Stomach (tissue), 9 donors: ENCODE results near the gene DYNC2I2. TPM values are rescaled to one million over a fixed set of nuclear protein-coding genes. Genes with fewer than 3 reads are reported as not detected.
A peak's percentile ranks its signal among the peaks of the same experiment; 100 is the strongest.
"Not testable (repeated sequence)": the region's sequence is repeated elsewhere in the genome, so short reads cannot be mapped to it uniquely, and the experiment has no call there.

ENCODE experiments used
- DNase-seq, 2 donors: peaks; one replicate each; pipeline versions ENCODE4 v3.0.0 to v3.0.0-alpha.2; 2013 to 2019
- H3K27ac ChIP-seq, 5 donors: fragments of 200-600 bp in 4 of 5; sonication (generic) in 4 of 5; one replicate each; pipeline ENCODE4 v1.5.1; 2013 to 2019; ENCODE audit warnings: mild to moderate bottlenecking in 1 of 5, moderate library complexity in 1 of 5
- H3K27me3 ChIP-seq, 3 donors: fragments of 200-600 bp; sonication (generic); one replicate each; pipeline ENCODE4 v1.5.1; 2017 to 2019; ENCODE audit warnings: mixed run types in 1 of 3
- H3K36me3 ChIP-seq, 4 donors: fragments of 200-600 bp; sonication (generic); 1 replicate in 3 of 4; 2 replicates in 1 of 4; pipeline ENCODE4 v1.5.1; 2016 to 2019
- H3K4me1 ChIP-seq, 4 donors: fragments of 200-600 bp; sonication (generic); one replicate each; pipeline ENCODE4 v1.5.1; 2016 to 2019
- H3K4me3 ChIP-seq, 4 donors: fragments of 200-600 bp; sonication (generic) in 3 of 4; one replicate each; pipeline ENCODE4 v1.5.1; 2016 to 2019; ENCODE audit warnings: mild to moderate bottlenecking in 1 of 4
- H3K9me3 ChIP-seq, 4 donors: fragments of 200-600 bp; sonication (generic); one replicate each; pipeline ENCODE4 v1.5.1; 2016 to 2019
- CTCF ChIP-seq, 7 experiments: fragments of 450-650 bp in 4 of 7; fragments of 200-600 bp in 3 of 7; sonication (generic) in 3 of 7; IDR thresholded peaks; one replicate each; pipeline ENCODE4 v1.5.1; 2016 to 2019; ENCODE audit warnings: antibody characterized with exemption in 7 of 7, control low read depth in 2 of 7, mild to moderate bottlenecking in 1 of 7
- EP300 ChIP-seq: sonication (generic); formaldehyde crosslinking; IDR thresholded peaks from one replicate; pipeline ENCODE4 v1.6.1; 2017; ENCODE audit warnings: antibody characterized with exemption
- POLR2A ChIP-seq, 4 donors: fragments of 450-650 bp; IDR thresholded peaks; one replicate each; pipeline ENCODE4 v1.6.1; 2016; ENCODE audit warnings: antibody characterized with exemption in 4 of 4, control low read depth in 2 of 4, mild to moderate bottlenecking in 1 of 4, moderate library complexity in 1 of 4
- POLR2AphosphoS5 ChIP-seq, 3 donors: sonication (generic); formaldehyde crosslinking; IDR thresholded peaks; one replicate each; pipeline ENCODE4 v1.6.1; 2016; ENCODE audit warnings: antibody characterized with exemption in 3 of 3
- WGBS, 5 donors: extraction: QIAGEN DNeasy Blood & Tissue Kit in 3 of 5; methylation state at CpG; one replicate each; pipeline versions ENCODE4 v1.1.5 to v1.1.7; 2013 to 2018; 5-methylcytosine and 5-hydroxymethylcytosine counted together
- intact Hi-C: fragments of 100-400 bp; cut with DNase I; formaldehyde crosslinking; loops from one replicate; pipeline ENCODE4 v1.15.1; 2023; ENCODE audit warnings: low total_unique reads
- polyA plus RNA-seq, 3 donors: library from polyadenylated mRNA; stranded (reverse); fragments of 200-250 nt; gene quantifications; one replicate each; pipeline ENCODE4 v1.2.3, GENCODE V29; 2013
- total RNA-seq, 5 donors: library from RNA; depleted of rRNA; stranded (reverse); fragments of >200 nt; gene quantifications; one replicate each; pipeline versions ENCODE4 v1.1.0 to v1.2.3, GENCODE V29; 2014 to 2016
- donor health status: healthy with polysubstance abuse.
- donor health status: Bipolar disorder and iron deficiency.
- donor health status: healthy.

DYNC2I2 gene
- total and polyA plus RNA-seq, 8 donors: 2.9 to 125 (median 53.3) TPM

DNA sequence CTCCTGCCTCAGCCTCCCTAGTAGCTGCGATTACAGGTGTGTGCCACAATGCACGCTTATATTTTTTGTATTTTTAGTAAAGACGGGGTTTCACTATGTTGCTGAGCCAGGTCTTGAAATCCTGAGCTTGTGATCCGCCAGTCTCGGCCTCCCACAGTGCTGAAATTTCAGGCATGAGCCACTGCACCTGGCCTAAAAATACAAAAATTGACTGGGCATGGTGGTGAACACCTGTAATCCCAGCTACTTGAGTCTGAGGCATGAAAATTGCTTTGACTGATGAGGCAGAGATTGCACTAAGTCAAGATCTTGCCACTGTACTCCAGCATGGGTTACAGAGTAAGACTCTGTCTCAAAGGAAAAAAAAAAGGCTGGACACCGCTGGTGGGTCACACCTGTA, 13.1 kb upstream of the DYNC2I2 start:
- no peaks in the 10 kb centered on the region for H3K9me3 ChIP-seq
- TF ChIP-seq CTCF (IDR thresholded peaks at IDR 0.05): no peak
- TF ChIP-seq POLR2A (IDR thresholded peaks at IDR 0.05): no peak
- no peak for TF ChIP-seq EP300
- TF ChIP-seq POLR2AphosphoS5 (IDR thresholded peaks at IDR 0.05): no peak
- H3K27me3 ChIP-seq: no peaks in the 10 kb centered on the region
- 92 to 98% (median 95%) methylated on average over 6 of the region's 6 CpGs for WGBS, 5 donors
- H3K36me3 ChIP-seq: no peaks in the 10 kb centered on the region
- no peak overlapping the region for H3K27ac ChIP-seq
- H3K4me3 ChIP-seq: no peak overlapping the region
- intact Hi-C loops: no loop called here
- DNase-seq: no peak
- H3K4me1 ChIP-seq: no peaks in the 10 kb centered on the region

GRCh38 chr9:128666481-128666941, 9.9 kb upstream of the DYNC2I2 start:
- DNase-seq, H3K9me3 ChIP-seq, H3K36me3 ChIP-seq, intact Hi-C loops, H3K27me3 ChIP-seq, H3K4me3 ChIP-seq, H3K4me1 ChIP-seq, H3K27ac ChIP-seq: not testable (repeated sequence)
- 90 to 93% (median 92%) methylated on average over 8 of the region's 8 CpGs for WGBS, 5 donors

DNA sequence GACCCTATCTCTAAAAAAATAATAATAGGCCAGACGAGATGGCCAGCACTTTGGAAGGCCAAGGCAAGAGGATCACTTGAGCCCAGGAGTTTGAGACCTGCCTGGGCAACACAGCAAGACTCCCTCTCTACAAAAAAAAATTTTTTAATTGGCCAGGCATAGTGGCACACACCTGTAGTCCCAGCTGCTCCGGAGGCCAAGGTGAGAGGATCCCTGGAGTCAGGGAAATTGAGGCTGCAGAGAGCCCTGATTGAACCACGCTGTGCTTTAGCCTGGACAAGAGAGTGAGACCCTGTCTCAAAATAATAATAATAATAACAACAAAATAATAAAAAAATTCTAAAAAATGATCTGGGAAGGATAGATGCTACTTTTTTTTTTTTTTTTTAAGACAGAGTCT, 1.1 kb upstream of the DYNC2I2 start:
- intact Hi-C loops: no loop called here
- no peak overlapping the region for H3K4me3 ChIP-seq

DNA sequence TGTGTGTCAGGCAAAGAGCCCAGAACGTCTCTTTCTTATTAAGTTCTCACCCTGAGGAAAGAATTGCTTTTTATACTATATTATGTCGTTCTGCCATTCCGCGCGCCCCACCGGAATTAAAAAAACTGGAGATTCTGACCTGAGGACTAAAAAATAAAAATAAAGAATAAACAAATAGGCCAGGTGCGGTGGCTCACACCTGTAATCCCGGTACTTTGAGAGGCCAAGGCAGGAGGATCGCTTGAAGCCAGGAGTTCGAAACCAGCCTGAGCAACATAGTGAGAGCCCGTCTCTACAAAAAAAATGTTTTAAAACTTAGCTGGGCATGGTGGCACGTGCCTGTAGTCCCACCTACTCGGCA, 677 bp upstream of the DYNC2I2 start:
- WGBS, 5 donors: 96 to 98% (median 97%) methylated on average over 13 of the region's 13 CpGs

More for the DNA sequence above, 1.1 kb upstream of the DYNC2I2 start:
- TF ChIP-seq EP300 (no peak), POLR2AphosphoS5 (IDR thresholded peaks at IDR 0.05) (no peak), CTCF (IDR thresholded peaks at IDR 0.05) (no peak), POLR2A (IDR thresholded peaks at IDR 0.05) (no peak)
- 94 to 98% (median 96%) methylated on average over 3 of the region's 3 CpGs for WGBS, 5 donors
- Histone ChIP-seq H3K27me3 (no peaks in the 10 kb centered on the region), H3K9me3 (no peaks in the 10 kb centered on the region), H3K4me1 (peaks cover 7 to 13% (median 8%) of the 10 kb centered on the region in 4 donors), H3K36me3 (no peaks in the 10 kb centered on the region), H3K27ac (no peak overlapping the region)
- no peak for DNase-seq

GRCh38 chr9:128654481-128654880, 2.2 kb downstream of the DYNC2I2 start:
- H3K27ac ChIP-seq: no peak overlapping the region
- WGBS, 5 donors: 95 to 100% (median 97%) methylated on average over 1 of the region's 1 CpG

More for the DNA sequence above, 677 bp upstream of the DYNC2I2 start:
- no peak for TF ChIP-seq EP300
- TF ChIP-seq POLR2AphosphoS5 (IDR thresholded peaks at IDR 0.05): no peak
- TF ChIP-seq POLR2A (IDR thresholded peaks at IDR 0.05): no peak
- H3K9me3 ChIP-seq: no peaks in the 10 kb centered on the region
- H3K4me3 ChIP-seq: peak overlapping the region in 1 of 4 donors; percentile 78
- intact Hi-C loops: no loop called here
- H3K27ac ChIP-seq: peak overlapping the region in 4 of 5 donors; percentile 94 to 98 (median 97)
- H3K27me3 ChIP-seq: no peaks in the 10 kb centered on the region
- peaks cover 7 to 13% (median 8%) of the 10 kb centered on the region in 4 donors for H3K4me1 ChIP-seq
- DNase-seq: no peak
- H3K36me3 ChIP-seq: no peaks in the 10 kb centered on the region

More at GRCh38 chr9:128654481-128654880, 2.2 kb downstream of the DYNC2I2 start:
- Histone ChIP-seq H3K4me1 (peaks cover 7 to 13% (median 8%) of the 10 kb centered on the region in 4 donors), H3K27me3 (no peaks in the 10 kb centered on the region), H3K4me3 (no peak overlapping the region), H3K36me3 (no peaks in the 10 kb centered on the region), H3K9me3 (no peaks in the 10 kb centered on the region)
- intact Hi-C loops: no loop called here
- TF ChIP-seq CTCF (IDR thresholded peaks at IDR 0.05) (no peak), EP300 (no peak), POLR2A (IDR thresholded peaks at IDR 0.05) (no peak), POLR2AphosphoS5 (IDR thresholded peaks at IDR 0.05) (no peak)
- DNase-seq: no peak
